ENCODE data around the gene RALY.

RALY gene

GRCh38 chr20:34083137-34083536, 89.4 kb downstream of the RALY start:
- ATAC-seq = peak; percentile 57
- TF ChIP-seq TCF4 (CRISPR knock-in tag; IDR thresholded peaks at IDR 0.05; ENCODE audit: borderline replicate concordance) (no peak), ARNTL (CRISPR knock-in tag; IDR thresholded peaks at IDR 0.05; ENCODE audit: borderline replicate concordance, low read depth) (no peak), BACH2 (CRISPR knock-in tag; IDR thresholded peaks at IDR 0.05; ENCODE audit: borderline replicate concordance) (no peak), ISL1 (CRISPR knock-in tag; IDR thresholded peaks at IDR 0.05) (no peak), ZFP30 (CRISPR knock-in tag; IDR thresholded peaks at IDR 0.05) (no peak), ZFP3 (CRISPR knock-in tag; IDR thresholded peaks at IDR 0.05) (no peak), CREB5 (CRISPR knock-in tag; IDR thresholded peaks at IDR 0.05; ENCODE audit: low read depth) (no peak)

DNA sequence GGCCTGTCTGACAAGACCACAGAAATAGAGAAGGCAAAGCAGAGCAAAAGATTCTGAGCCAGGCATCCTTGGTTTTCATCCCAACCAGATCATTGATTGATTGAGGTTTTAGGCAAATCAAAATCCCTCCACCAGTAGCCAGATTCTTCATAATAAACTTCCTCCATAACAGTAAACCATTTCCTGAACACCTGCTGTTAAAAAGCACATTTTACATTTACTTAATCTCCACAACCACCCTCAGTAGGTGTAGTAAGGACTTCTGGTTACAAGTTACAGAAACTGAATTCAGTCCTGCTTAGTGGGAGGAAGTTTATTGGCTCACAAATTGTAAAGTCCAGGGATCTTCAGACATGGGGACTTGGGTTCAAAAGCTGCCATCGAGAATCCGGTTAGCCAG, 90.1 kb downstream of the RALY start:
- ATAC-seq = no peak
- no peak for TF ChIP-seq RARB (CRISPR knock-in tag; IDR thresholded peaks at IDR 0.05)
- TF ChIP-seq POU6F1 (CRISPR knock-in tag; IDR thresholded peaks at IDR 0.05; ENCODE audit: borderline replicate concordance, low read depth) = no peak
- TF ChIP-seq CSRNP3 (CRISPR knock-in tag; IDR thresholded peaks at IDR 0.05) = no peak
- no peak for TF ChIP-seq BACH2 (CRISPR knock-in tag; IDR thresholded peaks at IDR 0.05; ENCODE audit: borderline replicate concordance)
- no peak for TF ChIP-seq ZNF8 (CRISPR knock-in tag; IDR thresholded peaks at IDR 0.05)
- TF ChIP-seq TOX (CRISPR knock-in tag; IDR thresholded peaks at IDR 0.05; ENCODE audit: borderline replicate concordance) = no peak
- no peak for TF ChIP-seq OSR1 (CRISPR knock-in tag; IDR thresholded peaks at IDR 0.05)
- no peak for TF ChIP-seq ZFP3 (CRISPR knock-in tag; IDR thresholded peaks at IDR 0.05)
- TF ChIP-seq ZNF70 (CRISPR knock-in tag; IDR thresholded peaks at IDR 0.05) = no peak
- TF ChIP-seq GLIS3 (CRISPR knock-in tag; IDR thresholded peaks at IDR 0.05) = no peak
- no peak for TF ChIP-seq ARNTL (CRISPR knock-in tag; IDR thresholded peaks at IDR 0.05; ENCODE audit: borderline replicate concordance, low read depth)
- TF ChIP-seq PPARA (CRISPR knock-in tag; IDR thresholded peaks at IDR 0.05; ENCODE audit: borderline replicate concordance) = no peak
- no peak for TF ChIP-seq CSDC2 (CRISPR knock-in tag; IDR thresholded peaks at IDR 0.05)
- TF ChIP-seq ZNF565 (CRISPR knock-in tag; conservative IDR thresholded peaks at IDR 0.05; ENCODE audit: low read depth) = no peak
- no peak for TF ChIP-seq ZC3H10 (CRISPR knock-in tag; IDR thresholded peaks at IDR 0.05)
- TF ChIP-seq, protein P1, sequence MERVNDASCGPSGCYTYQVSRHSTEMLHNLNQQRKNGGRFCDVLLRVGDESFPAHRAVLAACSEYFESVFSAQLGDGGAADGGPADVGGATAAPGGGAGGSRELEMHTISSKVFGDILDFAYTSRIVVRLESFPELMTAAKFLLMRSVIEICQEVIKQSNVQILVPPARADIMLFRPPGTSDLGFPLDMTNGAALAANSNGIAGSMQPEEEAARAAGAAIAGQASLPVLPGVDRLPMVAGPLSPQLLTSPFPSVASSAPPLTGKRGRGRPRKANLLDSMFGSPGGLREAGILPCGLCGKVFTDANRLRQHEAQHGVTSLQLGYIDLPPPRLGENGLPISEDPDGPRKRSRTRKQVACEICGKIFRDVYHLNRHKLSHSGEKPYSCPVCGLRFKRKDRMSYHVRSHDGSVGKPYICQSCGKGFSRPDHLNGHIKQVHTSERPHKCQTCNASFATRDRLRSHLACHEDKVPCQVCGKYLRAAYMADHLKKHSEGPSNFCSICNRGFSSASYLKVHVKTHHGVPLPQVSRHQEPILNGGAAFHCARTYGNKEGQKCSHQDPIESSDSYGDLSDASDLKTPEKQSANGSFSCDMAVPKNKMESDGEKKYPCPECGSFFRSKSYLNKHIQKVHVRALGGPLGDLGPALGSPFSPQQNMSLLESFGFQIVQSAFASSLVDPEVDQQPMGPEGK (CRISPR knock-in tag; IDR thresholded peaks at IDR 0.05; ENCODE audit: borderline replicate concordance) = no peak
- TF ChIP-seq CREB5 (CRISPR knock-in tag; IDR thresholded peaks at IDR 0.05; ENCODE audit: low read depth) = no peak
- TF ChIP-seq ZFP30 (CRISPR knock-in tag; IDR thresholded peaks at IDR 0.05) = no peak
- TF ChIP-seq TCF4 (CRISPR knock-in tag; IDR thresholded peaks at IDR 0.05; ENCODE audit: borderline replicate concordance) = no peak
- TF ChIP-seq SNAI2 (CRISPR knock-in tag; IDR thresholded peaks at IDR 0.05) = no peak

- no peak for ATAC-seq
- TF ChIP-seq ESRRG (CRISPR knock-in tag; IDR thresholded peaks at IDR 0.05) (no peak), RARB (CRISPR knock-in tag; IDR thresholded peaks at IDR 0.05) (no peak), BACH2 (CRISPR knock-in tag; IDR thresholded peaks at IDR 0.05; ENCODE audit: borderline replicate concordance) (no peak), GLIS3 (CRISPR knock-in tag; IDR thresholded peaks at IDR 0.05) (no peak), TOX (CRISPR knock-in tag; IDR thresholded peaks at IDR 0.05; ENCODE audit: borderline replicate concordance) (no peak), ZNF565 (CRISPR knock-in tag; conservative IDR thresholded peaks at IDR 0.05; ENCODE audit: low read depth) (no peak), POU6F1 (CRISPR knock-in tag; IDR thresholded peaks at IDR 0.05; ENCODE audit: borderline replicate concordance, low read depth) (no peak)
These were observed 90.7 kb downstream of the RALY start for GRCh38 chr20:34084227-34084923.
